NCI-H446 treated with DMSO at 0.1 percent for 48 hours (cell line): Measurements from ENCODE around the gene EXOC2.
"Not testable (repeated sequence)": the region's sequence is repeated elsewhere in the genome, so short reads cannot be mapped to it uniquely, and the experiment has no call there.

Source experiments
- DNase-seq: peaks from one replicate; lab custom pipeline; 2025; lab: John Stamatoyannopoulos, UW

Gene EXOC2

DNA sequence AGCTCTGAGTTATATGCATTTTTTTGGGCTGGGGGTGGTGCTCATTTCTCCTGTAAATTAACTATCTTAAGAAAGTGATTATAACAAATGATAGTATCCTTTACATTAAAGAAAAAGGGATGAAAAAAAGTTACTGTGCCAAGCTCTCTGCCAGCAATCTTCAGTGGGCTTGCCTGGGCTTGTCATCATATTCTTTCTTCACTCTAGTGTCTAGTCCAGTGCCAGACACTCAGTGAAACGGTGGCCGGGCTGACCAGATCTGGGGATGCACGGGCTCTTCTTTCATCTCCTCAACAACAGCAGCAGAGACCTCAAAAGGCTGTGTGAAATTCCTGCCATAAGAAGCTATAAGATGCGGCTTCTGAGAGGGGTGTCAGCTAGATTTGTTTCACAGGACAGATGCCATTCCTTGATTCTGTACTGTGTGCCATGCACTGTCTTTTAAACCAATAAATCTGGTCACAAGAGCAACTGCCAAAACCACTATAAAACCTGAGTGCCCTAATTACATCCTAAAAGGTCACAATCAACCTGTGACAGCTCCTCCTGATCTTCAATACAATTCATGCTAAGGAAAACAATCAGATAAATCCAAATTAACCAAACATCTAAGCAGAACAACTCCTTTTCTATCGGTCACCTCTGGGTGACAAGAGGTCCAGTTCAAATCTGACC, 12.1 kb downstream of the EXOC2 start:
- DNase-seq: no peak

DNA sequence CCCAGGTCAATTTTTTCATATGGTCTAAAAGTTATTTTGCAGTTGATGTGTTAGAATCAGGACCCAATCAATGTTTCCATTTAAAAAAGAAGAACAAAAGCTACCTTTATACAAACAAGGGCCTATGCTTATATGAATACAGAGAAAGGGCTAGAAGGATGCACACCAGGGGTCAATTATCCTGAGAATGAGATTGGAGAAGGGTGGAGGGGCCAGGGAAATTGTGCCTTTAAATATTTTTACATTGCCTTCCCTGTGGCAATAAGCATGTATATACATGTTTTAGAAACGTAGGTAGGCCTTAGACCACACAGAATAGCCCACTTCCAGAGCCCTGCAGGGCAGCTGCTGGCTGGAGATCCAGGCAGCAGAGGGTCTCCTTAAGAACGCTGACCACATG, 12.7 kb downstream of the EXOC2 start:
- no peak for DNase-seq

DNA sequence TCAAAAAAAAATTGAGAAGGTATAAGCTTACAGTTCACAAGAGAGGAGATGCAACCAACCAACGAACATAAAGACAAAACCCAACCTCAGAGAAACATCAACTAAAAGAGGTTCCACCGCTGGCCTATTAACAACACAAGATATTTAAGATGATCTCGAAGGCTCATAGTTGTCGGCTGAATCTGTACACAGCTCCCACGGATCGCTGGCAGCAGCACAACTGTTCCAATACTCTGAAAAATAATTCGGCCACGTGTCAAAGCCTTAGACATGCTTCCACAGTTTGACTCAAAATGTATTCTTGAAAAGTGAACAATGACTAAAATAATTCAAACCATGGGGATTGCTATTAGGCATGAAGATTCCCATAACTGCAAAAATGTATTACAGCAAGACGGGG, 13.7 kb downstream of the EXOC2 start:
- DNase-seq: no peak

DNA sequence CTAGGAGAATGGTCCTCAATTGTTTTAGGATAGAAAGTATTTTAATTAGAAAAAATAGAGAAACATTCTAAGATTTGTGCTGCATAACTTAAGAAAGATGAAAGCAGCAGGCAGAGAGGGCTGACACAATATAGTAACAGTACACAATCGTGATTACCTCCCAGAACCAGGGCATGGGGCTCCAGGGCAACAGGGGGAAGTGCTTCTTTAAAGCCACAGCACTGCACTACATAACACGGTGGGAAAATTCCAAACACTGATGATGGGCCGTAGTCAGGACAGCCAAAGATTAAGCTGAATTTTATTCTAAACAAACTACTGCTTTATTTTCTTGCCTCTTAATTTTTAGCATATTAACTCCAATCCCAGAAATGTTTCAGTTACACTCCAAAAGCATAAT, 14.4 kb downstream of the EXOC2 start:
- DNase-seq: no peak

DNA sequence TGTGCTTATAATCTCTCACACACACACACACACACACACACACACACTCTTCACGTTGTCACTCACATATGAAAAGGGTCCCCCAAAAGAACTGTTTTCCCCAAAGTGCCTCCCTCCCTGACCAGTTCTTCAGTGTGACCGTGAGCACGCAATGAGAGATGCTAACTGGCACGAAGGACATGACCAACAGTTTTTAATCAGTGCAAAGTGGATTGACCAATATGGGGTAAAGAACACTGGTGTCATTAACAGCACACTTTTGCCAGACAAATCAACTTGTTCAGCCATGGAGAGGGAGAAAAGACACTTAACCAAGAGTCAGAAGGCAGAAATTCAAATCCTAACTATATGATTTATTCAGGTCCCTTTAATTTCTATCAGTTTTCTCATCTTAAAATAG, 15.0 kb downstream of the EXOC2 start:
- DNase-seq: no peak

DNA sequence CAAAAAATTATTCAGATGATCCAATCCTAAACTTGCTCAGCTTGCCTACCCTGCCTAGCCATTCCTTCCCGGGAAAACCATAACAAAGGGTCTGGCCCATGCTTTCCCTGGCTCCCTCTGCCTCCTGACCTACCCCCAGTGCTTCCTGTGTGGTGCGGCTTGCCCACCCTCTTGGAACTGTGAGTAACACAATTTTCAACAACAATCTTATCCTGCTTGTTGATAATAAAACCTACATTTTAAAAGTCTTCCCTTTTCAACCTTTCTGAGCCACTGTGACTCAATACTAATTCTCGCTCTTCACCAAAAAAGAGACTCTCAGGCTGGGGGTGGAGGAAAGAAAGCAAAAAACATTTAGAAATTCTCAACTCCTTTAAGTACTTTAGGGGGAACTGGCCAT, 18.0 kb downstream of the EXOC2 start:
- no peak for DNase-seq

DNA sequence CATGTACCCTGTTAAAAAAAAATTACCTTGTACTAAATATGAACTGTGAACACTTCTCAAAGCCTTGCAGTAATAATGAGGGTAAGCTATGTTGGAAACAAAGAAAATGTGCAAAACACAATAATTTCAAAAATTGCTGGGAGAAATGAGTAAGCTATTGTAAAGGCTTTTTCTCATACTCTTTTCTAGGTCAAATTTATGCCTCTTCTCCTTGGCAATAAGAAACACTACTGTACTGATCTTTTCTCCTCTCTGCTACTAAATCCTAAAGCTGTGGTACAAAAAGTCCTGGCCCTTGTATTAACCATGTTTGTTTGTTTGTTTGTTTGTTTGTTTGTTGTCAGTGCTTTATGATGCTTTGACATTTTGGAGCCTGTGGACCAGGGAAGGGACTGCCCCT, 18.5 kb downstream of the EXOC2 start:
- no peak for DNase-seq

DNA sequence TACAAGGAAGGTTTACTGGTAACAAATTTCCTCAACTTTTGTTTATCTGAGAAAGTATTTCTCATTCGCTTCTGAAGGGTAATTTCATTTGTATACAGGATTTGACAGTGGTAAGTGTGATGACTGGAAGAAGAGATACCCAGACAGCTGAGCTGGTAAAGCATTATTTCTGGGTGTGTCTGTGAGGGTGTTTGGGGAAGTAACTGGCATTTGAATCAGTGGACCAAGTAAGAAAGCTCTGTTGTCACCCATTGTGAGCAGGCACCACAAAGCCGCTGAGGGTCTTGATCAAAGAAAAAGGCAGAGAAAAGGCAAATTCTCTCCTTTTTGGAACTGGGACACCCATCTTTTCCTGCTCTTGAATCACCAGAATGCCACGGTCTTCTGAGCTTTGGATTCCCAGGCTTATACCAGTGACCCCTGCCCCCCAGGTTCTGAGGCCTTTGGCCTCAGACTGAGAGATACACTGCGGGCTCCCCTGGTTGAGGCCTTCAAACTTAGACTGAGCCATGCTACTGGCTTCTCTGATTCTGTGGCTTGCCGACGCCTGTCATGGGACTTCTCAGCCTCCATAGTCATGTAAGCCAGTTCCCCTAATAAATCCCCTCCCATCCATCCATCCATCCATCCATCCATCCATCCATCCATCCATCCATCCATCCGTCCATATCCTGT, 25.5 kb downstream of the EXOC2 start:
- DNase-seq: no peak

DNA sequence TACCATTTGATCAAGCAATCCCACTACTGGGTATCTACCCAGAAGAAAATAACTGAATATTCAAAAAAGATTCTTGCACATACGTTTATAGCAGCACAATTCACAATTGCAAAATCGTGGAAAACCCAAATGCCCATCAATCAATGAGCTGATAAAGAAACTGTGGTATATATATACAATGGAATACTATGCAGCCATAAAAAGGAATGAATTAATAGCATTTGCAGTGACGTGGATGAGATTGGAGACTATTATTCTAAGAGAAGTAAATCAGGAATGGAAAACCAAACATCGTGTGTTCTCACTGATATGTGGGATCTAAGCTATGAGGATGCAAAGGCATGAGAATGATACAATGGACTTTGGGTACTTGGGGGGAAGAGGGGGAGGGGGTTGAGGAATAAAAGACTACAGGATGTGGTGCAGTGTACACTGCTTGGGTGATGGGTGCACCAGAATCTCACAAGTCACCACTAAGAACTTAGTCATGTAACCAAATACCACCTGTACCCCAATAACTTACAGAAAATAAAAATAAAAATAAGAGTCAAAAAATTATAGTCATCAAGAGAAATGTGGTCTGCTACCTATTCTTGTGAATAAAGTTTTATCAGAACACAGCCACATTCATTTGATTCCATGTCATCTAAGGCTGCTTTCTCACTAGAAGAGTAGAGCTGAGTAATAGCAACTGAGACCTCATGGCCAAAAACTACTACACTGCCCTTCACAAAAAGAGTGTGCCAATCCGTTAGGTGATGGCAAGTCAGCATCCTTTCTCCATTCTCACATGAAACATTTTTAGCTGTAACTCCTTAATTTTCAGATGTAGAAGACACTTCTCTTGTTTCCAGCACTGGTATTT, 27.3 kb downstream of the EXOC2 start:
- DNase-seq: no peak

DNA sequence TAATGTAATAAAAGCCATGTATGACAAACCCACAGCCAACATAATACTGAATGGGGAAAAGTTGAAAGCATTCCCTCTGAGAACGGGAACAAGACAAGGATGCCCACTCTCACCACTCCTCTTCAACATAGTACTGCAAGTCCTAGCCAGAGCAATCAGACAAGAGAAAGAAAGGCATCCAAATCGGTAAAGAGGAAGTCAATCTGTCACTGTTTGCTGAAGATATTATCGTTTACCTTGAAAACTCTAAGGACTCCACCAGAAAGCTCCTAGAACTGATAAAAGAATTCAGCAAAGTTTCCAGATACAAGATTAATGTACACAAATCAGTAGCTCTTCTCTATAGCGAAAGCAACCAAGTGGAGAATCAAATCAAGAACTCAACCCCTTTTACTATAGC, 29.2 kb downstream of the EXOC2 start:
- not testable (repeated sequence) for DNase-seq

DNA sequence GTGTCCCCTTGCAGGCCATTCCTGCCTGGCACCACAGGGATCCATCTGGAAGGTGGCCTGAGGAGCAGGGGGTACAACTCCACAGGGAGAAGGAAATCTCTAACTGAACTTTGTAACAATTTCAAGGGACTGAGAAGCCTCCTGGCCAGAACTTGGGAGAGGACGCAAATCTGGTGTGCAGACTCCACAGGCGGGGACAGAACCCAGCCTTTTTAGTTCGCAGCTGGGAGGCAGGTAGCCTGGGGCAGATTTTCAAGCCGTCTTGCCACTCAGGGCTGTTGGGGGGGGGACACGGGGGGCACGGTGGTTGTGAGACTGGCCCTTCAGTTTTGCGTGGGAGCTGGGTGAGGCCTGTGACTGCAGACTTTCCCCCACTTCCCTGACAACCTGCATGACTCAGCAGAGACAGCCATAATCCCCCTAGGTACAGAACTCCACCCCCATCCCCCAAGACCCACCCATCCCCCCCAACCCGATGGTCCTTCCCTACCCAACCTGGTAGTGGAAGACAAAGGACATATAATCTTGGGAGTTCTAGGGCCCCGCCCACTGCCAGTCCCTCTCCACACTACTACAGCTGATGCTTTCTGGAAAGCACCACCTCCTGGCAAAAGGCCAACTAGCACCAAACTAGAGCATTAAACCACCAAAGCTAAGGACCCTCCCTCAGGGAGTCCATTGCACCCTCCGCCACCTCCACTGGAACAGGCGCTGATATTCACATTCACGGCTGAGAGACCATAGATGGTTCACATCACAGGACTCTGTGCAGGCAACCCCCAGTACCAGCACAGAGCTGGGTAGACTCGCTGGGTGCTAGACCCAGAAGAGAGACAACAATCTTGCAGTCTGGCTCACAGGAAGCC, 33.0 kb downstream of the EXOC2 start:
- DNase-seq: no peak

DNA sequence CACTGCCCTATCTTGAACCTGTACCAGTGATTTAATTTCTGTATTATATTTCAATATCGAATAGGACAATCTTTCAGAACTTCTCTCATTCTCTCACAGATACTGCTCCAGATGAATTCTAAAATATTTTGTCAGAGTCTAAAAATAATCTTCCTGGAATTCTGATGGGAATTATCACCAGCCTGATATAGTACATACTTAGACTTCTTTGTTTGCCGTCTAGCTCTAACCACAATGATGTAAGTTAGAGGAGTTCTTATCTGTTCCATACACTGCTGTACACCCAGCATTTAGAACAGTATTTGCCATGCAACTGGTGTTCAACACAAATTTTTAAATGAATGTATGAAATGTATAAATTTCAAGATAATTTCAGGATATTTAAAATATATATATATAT, 34.7 kb downstream of the EXOC2 start:
- DNase-seq: no peak

DNA sequence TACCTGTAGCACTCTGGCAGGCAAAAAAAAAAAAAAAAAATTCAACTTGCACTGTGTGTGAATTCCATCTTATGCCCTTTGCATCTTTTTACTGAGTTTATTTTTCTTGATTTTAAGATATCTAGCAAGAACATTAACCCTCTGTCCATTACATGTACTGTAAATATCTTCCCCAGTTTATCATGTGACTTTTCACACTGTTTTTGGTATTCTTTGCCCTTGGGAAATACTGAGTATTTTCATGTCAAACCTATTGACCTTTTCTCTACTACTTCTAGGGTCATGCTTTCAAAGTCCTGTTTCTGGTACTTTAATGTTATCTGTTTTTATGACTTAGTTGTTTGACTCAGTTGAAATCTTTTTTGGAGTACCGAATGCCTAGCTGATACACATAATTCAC, 35.2 kb downstream of the EXOC2 start:
- no peak for DNase-seq

DNA sequence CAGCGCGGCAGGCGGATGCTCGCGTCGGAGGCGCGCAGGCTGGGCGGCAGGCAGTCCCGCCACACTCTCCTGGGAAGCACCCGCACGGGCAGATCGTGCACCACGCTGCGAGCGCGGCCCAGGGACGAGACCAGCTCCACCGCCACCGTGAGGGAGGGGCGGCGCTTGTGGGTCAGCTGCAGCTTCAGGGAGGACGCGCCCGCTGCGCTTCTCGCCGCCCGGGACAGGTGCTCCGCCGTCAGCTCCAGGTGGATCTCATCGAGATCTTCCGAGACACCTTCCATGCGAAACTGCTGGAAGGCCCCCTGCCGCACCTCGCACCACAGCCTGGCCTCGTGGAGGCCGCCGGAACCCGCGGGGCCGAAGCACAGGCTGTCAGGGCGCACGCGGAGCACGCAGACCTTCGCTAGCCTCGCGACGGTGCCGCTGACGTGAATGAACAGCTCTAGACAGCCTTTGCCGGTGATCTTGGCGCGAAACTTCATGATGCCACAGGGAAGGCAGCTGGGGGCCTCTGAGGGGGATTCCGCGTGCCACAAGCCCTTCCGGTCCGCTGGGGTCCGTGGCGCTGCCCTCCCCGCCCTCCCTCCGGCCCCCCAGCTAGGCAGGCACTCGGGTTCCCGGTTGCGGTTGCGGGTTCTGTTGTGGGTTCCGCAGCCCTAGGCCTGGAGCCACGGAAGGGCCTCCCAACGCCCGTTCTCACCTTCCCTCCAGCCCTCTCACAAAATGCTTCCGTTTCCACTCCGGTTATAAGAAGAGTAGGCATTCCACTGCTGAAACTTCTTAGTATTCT, 36.3 kb downstream of the EXOC2 start, which contains the start of gene HUS1B:
Gene HUS1B, minus strand, starts transcription at position 641 of the 793 bp plus-strand sequence. Its CDS starts 156 bp downstream, at position 485.
- no peak for DNase-seq

DNA sequence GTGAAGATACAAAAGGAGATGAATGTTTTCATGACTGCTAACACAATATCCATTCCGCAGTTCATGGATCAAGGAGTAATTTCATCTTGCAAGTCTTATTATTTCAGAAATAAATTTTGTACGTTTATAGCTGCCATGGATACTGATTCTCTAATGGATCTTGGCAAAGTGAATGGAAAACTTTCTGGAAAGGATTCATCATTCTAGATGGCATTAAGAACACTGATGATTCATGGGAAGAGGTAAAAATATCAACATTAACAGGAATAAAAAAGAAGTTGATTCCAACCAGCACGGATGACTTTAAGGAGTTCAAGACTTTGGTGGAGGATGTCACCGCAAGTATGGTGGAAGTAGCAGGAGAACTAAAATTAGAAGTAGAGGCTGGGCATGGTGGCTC, 38.8 kb downstream of the EXOC2 start:
- DNase-seq: no peak

DNA sequence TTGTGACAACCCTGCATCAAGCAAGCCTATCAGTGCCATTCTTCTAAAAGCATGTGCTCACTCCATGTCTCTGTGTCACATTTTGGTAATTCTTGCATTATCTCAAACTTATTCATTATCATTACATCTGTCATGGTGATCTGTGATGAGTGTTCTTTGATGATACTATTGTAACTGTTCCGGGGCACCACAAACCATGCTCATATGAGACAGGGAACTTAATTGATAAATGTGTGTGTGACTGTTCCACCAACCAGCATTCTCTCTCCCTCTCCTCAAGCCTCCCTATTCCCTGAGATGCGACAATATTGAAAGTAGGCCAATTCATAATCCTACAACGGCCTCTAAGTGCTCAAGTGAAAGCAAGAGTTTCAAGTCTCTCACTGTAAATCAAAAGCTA, 40.1 kb downstream of the EXOC2 start:
- no peak for DNase-seq

DNA sequence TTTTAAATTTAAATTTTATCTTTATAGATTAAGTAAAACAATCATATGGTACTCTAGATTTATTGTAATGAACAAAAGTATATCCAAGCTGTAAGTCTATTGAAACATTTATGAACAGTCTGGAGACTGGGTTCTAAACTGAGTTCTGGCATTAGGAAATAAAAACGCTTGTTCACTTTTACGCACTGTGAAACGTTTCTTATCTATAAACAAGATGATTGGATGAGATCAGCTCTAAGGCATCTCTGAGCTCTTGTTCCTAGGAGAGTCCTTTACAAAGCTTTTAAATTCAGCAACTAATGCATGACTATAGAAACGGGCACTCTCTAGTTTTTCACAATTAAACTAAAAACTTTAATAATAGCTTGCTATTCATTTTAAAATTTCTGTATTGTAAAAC, 42.8 kb downstream of the EXOC2 start:
- DNase-seq: no peak

DNA sequence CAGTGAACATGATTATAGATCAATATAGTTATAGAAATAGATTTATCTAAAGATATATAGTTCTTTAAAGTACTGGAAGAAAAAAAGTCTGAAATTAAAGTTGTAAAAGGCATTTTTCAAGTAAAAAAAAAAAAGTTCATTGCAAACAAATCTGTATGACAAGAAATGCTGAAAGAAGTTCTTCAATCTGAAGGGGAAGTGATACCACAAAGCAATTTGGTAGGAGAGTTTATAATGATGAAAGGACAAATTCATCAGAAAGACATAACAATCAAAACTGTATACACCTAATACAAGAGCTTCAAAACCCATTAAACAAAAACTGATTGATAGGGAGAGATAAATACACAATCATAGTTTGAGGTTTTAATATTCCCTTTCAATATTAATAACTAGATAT, 50.1 kb downstream of the EXOC2 start:
- DNase-seq: no peak

DNA sequence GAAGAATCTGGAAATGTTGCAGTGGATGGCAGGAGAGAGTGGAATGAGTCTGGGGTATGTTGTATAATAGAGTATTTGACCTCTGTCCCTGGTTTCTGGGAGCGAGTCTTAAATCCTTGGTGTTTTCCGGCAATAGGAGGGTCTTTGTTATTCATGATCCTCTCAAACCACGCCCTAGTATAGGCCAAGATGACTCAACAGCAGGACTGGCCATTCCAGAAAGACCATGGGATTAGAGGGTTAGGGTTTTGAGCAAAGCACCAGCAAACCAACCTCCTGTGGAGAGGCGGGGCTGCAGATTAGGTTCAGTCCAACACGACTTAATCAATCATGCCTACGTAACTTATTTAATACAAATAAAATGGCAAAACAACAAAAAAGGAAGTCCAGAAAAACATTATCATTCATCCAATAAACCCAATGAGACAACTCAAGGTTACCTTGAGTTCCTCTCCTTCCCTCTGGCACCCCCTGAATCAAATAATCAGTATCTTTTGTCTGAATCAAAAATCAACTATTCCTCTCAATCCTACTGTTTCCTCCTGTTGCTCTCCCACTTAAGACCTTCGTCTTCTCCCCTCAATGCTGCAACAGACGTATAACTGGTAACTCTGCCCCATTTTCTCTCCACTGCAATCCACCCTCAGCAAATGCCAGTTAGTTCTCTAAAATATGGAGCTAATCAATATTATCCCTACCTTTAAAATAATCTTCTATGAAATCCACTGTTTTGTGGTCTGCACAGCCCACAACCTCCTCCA, 51.5 kb downstream of the EXOC2 start:
- DNase-seq: no peak

DNA sequence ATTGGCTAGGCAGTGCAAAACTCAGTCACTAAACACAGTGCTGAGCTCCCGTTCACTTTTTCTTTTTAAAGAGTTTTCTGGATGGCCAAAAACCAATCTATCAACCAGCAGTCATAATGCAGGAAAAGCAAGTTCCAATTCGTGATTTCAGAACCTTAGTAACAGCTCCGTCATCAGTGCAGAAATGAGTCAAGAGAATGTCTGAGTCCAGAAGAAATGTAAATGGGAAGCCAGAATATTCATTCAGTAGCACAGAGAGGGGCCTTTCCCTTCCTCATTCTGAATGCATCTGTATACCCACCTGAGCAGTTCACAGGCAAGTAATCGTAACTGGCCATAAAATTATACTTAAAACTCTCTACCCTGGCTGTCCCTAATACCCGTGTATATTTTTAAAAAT, 56.5 kb downstream of the EXOC2 start:
- no peak for DNase-seq
